Renal cortex interstitium (tissue), 11 donors: ENCODE measurements around the gene DYRK1B. TPM values are rescaled to one million over a fixed set of nuclear protein-coding genes. Genes with fewer than 3 reads are reported as not detected.
A peak's percentile ranks its signal among the peaks of the same experiment; 100 is the strongest.

ENCODE experiments used
- DNase-seq, 11 donors: peaks; one replicate each; pipeline ENCODE4 v3.0.0-alpha.2; 2013; ENCODE audit warnings: low read depth in 9 of 11, low spot score in 4 of 11; ENCODE audit errors: extremely low read depth in 1 of 11
- polyA plus RNA-seq, 3 donors: library from polyadenylated mRNA; unstranded; fragments of 120-200 nt; gene quantifications; one replicate each; pipeline ENCODE4 v1.2.1, GENCODE V29; 2013; ENCODE audit not compliant: insufficient read length in 3 of 3

Gene DYRK1B
- polyA plus RNA-seq, 3 donors = 31.3 to 37.5 (median 36.1) TPM

GRCh38 chr19:39870171-39870971 lies 36.4 kb upstream of the DYRK1B start:
- no peak for DNase-seq

GRCh38 chr19:39867952-39868351 lies 34.0 kb upstream of the DYRK1B start:
- no peak for DNase-seq

GRCh38 chr19:39867133-39867532 lies 33.2 kb upstream of the DYRK1B start:
- no peak for DNase-seq

- no peak for DNase-seq
These were observed 32.0 kb upstream of the DYRK1B start for GRCh38 chr19:39865953-39866352.

- DNase-seq = no peak
These were observed 31.2 kb upstream of the DYRK1B start for GRCh38 chr19:39865186-39865585.

GRCh38 chr19:39864118-39864517 lies 30.2 kb upstream of the DYRK1B start:
- no peak for DNase-seq

GRCh38 chr19:39858541-39858940 lies 24.6 kb upstream of the DYRK1B start:
- DNase-seq = peak in 1 of 11 donors; percentile 76

- DNase-seq = no peak
These were observed 18.9 kb upstream of the DYRK1B start for GRCh38 chr19:39852882-39853281.

GRCh38 chr19:39850892-39851291 lies 16.9 kb upstream of the DYRK1B start:
- DNase-seq = no peak

- DNase-seq = no peak
These were observed 14.4 kb upstream of the DYRK1B start for GRCh38 chr19:39848392-39848791.

- no peak for DNase-seq
These were observed 13.6 kb upstream of the DYRK1B start for GRCh38 chr19:39847525-39847924.

- no peak for DNase-seq
These were observed 12.9 kb upstream of the DYRK1B start for GRCh38 chr19:39846678-39847486.

- peak; percentile 78 to 92 (median 89) for DNase-seq
These were observed 12.1 kb upstream of the DYRK1B start, which contains the start of gene FBL for GRCh38 chr19:39845933-39846677. Gene FBL (minus strand): TSS chr19:39846379. CDS start chr19:39846300, 79 bp downstream.

- DNase-seq = no peak
These were observed 11.6 kb upstream of the DYRK1B start for GRCh38 chr19:39845584-39845932.

GRCh38 chr19:39845172-39845571 lies 11.2 kb upstream of the DYRK1B start:
- DNase-seq = no peak

- peak in 2 of 11 donors; percentile 21 to 42 for DNase-seq
These were observed 10.2 kb upstream of the DYRK1B start for GRCh38 chr19:39843919-39844793.

- no peak for DNase-seq
These were observed 8.9 kb upstream of the DYRK1B start for GRCh38 chr19:39842693-39843435.

GRCh38 chr19:39841041-39841440 lies 7.1 kb upstream of the DYRK1B start:
- no peak for DNase-seq
